Measurements from ENCODE around the gene PFDN2.
A peak's percentile ranks its signal among the peaks of the same experiment; 100 is the strongest.

- no peak for TF ChIP-seq CREB1 (CRISPR knock-in tag; IDR thresholded peaks at IDR 0.05; ENCODE audit: low read depth)
- TF ChIP-seq EZH2phosphoT487 (IDR thresholded peaks at IDR 0.05; ENCODE audit: unreplicated experiment) = no peak
- peak; percentile 62 to 65 for TF ChIP-seq CTCF (conservative IDR thresholded peaks at IDR 0.05; ENCODE audit: low read depth in 2 of 2)
Measured at GRCh38 chr1:161139766-161140165, 21.9 kb upstream of the PFDN2 start.
